H9 (cell line): ENCODE results near the gene ATP6V1B1. TPM values are rescaled to one million over a fixed set of nuclear protein-coding genes. Genes with fewer than 3 reads are reported as not detected.

ENCODE experiments used
- DNase-seq: peaks from one replicate; pipeline ENCODE4 v3.0.0-alpha.2; 2017
- H2AFZ ChIP-seq: one replicate; pipeline ENCODE4 v1.6.1; 2013; ENCODE audit warnings: mild to moderate bottlenecking, low read length, control low read depth, moderate library complexity
- H2AK5ac ChIP-seq: 2 replicates; pipeline ENCODE4 v1.6.1; 2013; ENCODE audit warnings: low read length, control low read depth, mixed read lengths; ENCODE audit not compliant: insufficient read length
- H2BK120ac ChIP-seq: one replicate; pipeline ENCODE4 v1.6.1; 2013; ENCODE audit warnings: low read depth, mild to moderate bottlenecking, low read length, control low read depth, inconsistent platforms; ENCODE audit not compliant: poor library complexity, severe bottlenecking
- H2BK12ac ChIP-seq: 2 replicates; pipeline ENCODE4 v1.6.1; 2013; ENCODE audit warnings: low read length, control low read depth, mixed read lengths, low read depth; ENCODE audit not compliant: insufficient read length
- H2BK15ac ChIP-seq: 2 replicates; pipeline ENCODE4 v1.6.1; 2013; ENCODE audit warnings: low read depth, low read length, control low read depth
- H2BK20ac ChIP-seq: one replicate; pipeline ENCODE4 v1.6.1; 2013; ENCODE audit warnings: low read depth, mild to moderate bottlenecking, low read length, control low read depth, inconsistent platforms; ENCODE audit not compliant: poor library complexity, severe bottlenecking
- H2BK5ac ChIP-seq: 2 replicates; pipeline ENCODE4 v1.6.1; 2013; ENCODE audit warnings: low read length, control low read depth, mixed read lengths; ENCODE audit not compliant: insufficient read length
- H3K14ac ChIP-seq: 2 replicates; pipeline ENCODE4 v1.6.1; 2013; ENCODE audit warnings: low read length, control low read depth; ENCODE audit not compliant: insufficient read depth
- H3K18ac ChIP-seq: 2 replicates; pipeline ENCODE4 v1.6.1; 2013; ENCODE audit warnings: low read depth, mild to moderate bottlenecking, mixed read lengths, low read length, control low read depth; ENCODE audit not compliant: insufficient read length
- H3K23ac ChIP-seq: 2 replicates; pipeline ENCODE4 v1.6.1; 2013; ENCODE audit warnings: low read length, control low read depth, mixed read lengths, low read depth; ENCODE audit not compliant: insufficient read length
- H3K23me2 ChIP-seq: 2 replicates; pipeline ENCODE4 v1.6.1; 2013; ENCODE audit warnings: low read depth, mild to moderate bottlenecking, mixed read lengths, low read length, control low read depth; ENCODE audit not compliant: insufficient read length, poor library complexity, severe bottlenecking
- H3K27ac ChIP-seq: 2 replicates; pipeline ENCODE4 v1.5.1; 2013; ENCODE audit warnings: low read length, control low read depth, mixed read lengths, low read depth; ENCODE audit not compliant: insufficient read length
- H3K27me3 ChIP-seq: 2 replicates; pipeline ENCODE4 v1.6.1; 2013; ENCODE audit warnings: low read length, control low read depth, inconsistent platforms; ENCODE audit not compliant: insufficient read depth
- H3K4ac ChIP-seq: 2 replicates; pipeline ENCODE4 v1.6.1; 2013; ENCODE audit warnings: low read depth, mild to moderate bottlenecking, control low read depth, inconsistent platforms, low read length, moderate library complexity
- H3K4me1 ChIP-seq: 2 replicates; pipeline ENCODE4 v1.6.1; 2013; ENCODE audit warnings: low read length, control low read depth, inconsistent platforms; ENCODE audit not compliant: insufficient read depth
- H3K4me2 ChIP-seq: 2 replicates; pipeline ENCODE4 v1.6.1; 2013; ENCODE audit warnings: low read length, control low read depth, mixed read lengths; ENCODE audit not compliant: insufficient read length, insufficient read depth
- H3K56ac ChIP-seq: 2 replicates; pipeline ENCODE4 v1.6.1; 2013; ENCODE audit warnings: low read depth, mild to moderate bottlenecking, mixed read lengths, low read length, control low read depth; ENCODE audit not compliant: insufficient read length
- H3K79me1 ChIP-seq: 2 replicates; pipeline ENCODE4 v1.6.1; 2013; ENCODE audit warnings: low read depth, mild to moderate bottlenecking, moderate library complexity, low read length, control low read depth, inconsistent platforms; ENCODE audit not compliant: insufficient read depth, poor library complexity, severe bottlenecking
- H3K79me2 ChIP-seq: 2 replicates; pipeline ENCODE4 v1.6.1; 2013; ENCODE audit warnings: low read length, control low read depth, inconsistent platforms; ENCODE audit not compliant: insufficient read depth
- H3K9ac ChIP-seq: 2 replicates; pipeline ENCODE4 v1.6.1; 2013; ENCODE audit warnings: low read length, control low read depth, mixed read lengths; ENCODE audit not compliant: insufficient read length; ENCODE audit errors: extremely low read depth
- H3K9me3 ChIP-seq: one replicate; pipeline ENCODE4 v1.6.1; 2013; ENCODE audit warnings: low read depth, low read length, inconsistent platforms; ENCODE audit not compliant: control insufficient read depth
- H3T11ph ChIP-seq: one replicate; pipeline ENCODE4 v1.6.1; 2013; ENCODE audit warnings: mild to moderate bottlenecking, low read length, control low read depth, inconsistent platforms
- H4K20me1 ChIP-seq: one replicate; pipeline ENCODE4 v1.6.1; 2013; ENCODE audit not compliant: control insufficient read depth, insufficient read length, insufficient read depth
- H4K5ac ChIP-seq: 2 replicates; pipeline ENCODE4 v1.6.1; 2013; ENCODE audit warnings: low read depth, mild to moderate bottlenecking, mixed read lengths, low read length, control low read depth; ENCODE audit not compliant: insufficient read length
- H4K8ac ChIP-seq: replicated peaks from 2 replicates; pipeline ENCODE4 v1.6.1; 2013; ENCODE audit warnings: low read length, control low read depth, mixed read lengths, low read depth; ENCODE audit not compliant: insufficient read length
- H4K91ac ChIP-seq: 2 replicates; pipeline ENCODE4 v1.6.1; 2013; ENCODE audit warnings: low read depth, mild to moderate bottlenecking, moderate library complexity, mixed read lengths, low read length, control low read depth; ENCODE audit not compliant: insufficient read length
- H3K27ac Mint-ChIP-seq, 3 experiments: 2 replicates in 2 of 3; 3 replicates in 1 of 3; pipeline ENCODE4 v1.8.0; 2020 to 2021; ENCODE audit warnings: mixed read lengths in 3 of 3, mild to moderate bottlenecking in 1 of 3, moderate library complexity in 1 of 3
- H3K27me3 Mint-ChIP-seq: 2 replicates; pipeline ENCODE4 v1.8.0; 2021; ENCODE audit warnings: low read depth, mild to moderate bottlenecking, moderate library complexity, mixed read lengths
- H3K36me3 Mint-ChIP-seq, 3 experiments: 2 replicates in 2 of 3; 3 replicates in 1 of 3; pipeline ENCODE4 v1.8.0; 2020 to 2021; ENCODE audit warnings: low read depth in 3 of 3, mixed read lengths in 3 of 3; ENCODE audit not compliant: insufficient read depth in 1 of 3
- H3K4me1 Mint-ChIP-seq, 2 experiments: 2 replicates each; pipeline ENCODE4 v1.8.0; 2020; ENCODE audit warnings: mixed read lengths in 2 of 2
- H3K4me3 Mint-ChIP-seq, 2 experiments: 2 replicates in 1 of 2; 3 replicates in 1 of 2; pipeline ENCODE4 v1.8.0; 2020 to 2021; ENCODE audit warnings: mild to moderate bottlenecking in 2 of 2, mixed read lengths in 2 of 2, moderate library complexity in 1 of 2
- H3K9me3 Mint-ChIP-seq, 2 experiments: 2 replicates in 1 of 2; 3 replicates in 1 of 2; pipeline ENCODE4 v1.8.0; 2020; ENCODE audit warnings: mild to moderate bottlenecking in 2 of 2, mixed read lengths in 2 of 2, moderate library complexity in 1 of 2
- CTCF ChIP-seq: fragments of 200-600 bp; sonication (generic); conservative IDR thresholded peaks from 3 replicates; pipeline ENCODE4 v1.8.0; 2021; ENCODE audit warnings: antibody characterized with exemption, mild to moderate bottlenecking
- WGBS: extraction: QIAGEN DNeasy Blood & Tissue Kit; methylation state at CpG from one replicate; pipeline ENCODE4 v1.1.7; 2013; ENCODE audit warnings: missing lambda C conversion rate, low lambda C conversion rate, mixed read lengths; ENCODE audit not compliant: insufficient read length; ENCODE audit errors: extremely low coverage; 5-methylcytosine and 5-hydroxymethylcytosine counted together
- total RNA-seq: library from RNA; stranded (reverse); gene quantifications from 2 replicates; pipeline ENCODE4 v1.2.1, GENCODE V29; 2021

Gene ATP6V1B1
- total RNA-seq, 1 experiment from 2014 or later = not detected

DNA sequence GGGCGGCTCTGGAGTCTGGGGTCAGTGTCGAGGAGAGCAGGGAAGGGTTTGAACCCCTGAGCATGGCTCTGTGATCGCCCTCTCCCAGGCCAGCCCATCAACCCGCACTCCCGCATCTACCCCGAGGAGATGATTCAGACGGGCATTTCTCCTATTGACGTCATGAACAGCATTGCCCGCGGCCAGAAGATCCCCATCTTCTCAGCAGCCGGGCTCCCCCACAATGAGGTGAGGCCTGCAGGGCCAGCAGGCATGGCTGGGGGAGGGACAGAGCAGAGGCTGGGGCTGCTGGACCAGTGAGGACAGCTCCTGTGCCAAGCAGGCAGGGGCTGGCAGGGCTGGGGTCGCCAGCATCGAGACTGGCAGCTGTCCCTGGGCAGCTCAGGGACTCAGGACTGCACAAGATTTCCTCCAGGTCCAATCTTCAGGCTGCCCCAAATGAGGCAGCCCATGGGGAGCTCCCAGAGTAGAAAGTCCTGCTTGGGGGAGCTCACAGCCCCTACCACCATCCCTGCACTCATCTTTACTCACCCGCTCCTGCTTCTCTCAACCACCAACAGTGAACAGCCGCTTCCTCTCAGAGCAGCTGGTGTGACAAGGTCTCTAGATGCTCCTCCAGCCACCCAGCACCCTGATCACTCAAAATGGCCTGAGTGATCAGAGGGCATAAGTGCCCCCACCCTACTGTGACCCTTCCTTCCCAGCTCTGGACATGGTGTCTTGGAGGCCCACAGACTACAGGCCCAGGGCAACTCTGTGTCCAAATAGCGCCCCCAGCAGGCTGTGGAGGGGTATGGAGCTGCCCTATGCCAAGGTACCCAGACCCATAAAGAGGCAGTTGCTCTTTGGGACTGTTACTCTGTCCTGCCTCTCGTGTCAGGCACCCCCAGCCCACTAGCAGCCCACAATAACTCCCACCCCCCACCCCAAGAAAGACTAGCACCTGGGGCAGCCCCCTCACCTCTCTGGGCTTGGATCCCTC is 24.4 kb downstream of the ATP6V1B1 start:
- Histone ChIP-seq H3K79me1 (no peaks in the 10 kb centered on the region), H3K23ac (no peak overlapping the region), H4K5ac (no peak overlapping the region), H2BK120ac (no peak overlapping the region), H3K4ac (no peak overlapping the region), H2BK5ac (no peak overlapping the region), H4K20me1 (peaks cover 3% of the 10 kb centered on the region), H2BK12ac (no peak overlapping the region), H3K27ac (no peak overlapping the region), H2BK15ac (no peak overlapping the region), H3K9ac (no peak overlapping the region), H3K4me1 (no peaks in the 10 kb centered on the region), H3K27me3 (peaks cover 12% of the 10 kb centered on the region; the same call in 1 of the 2 replicates), H3K9me3 (no peaks in the 10 kb centered on the region), H3K4me2 (no peak overlapping the region), H2AK5ac (no peak overlapping the region), H3K56ac (no peak overlapping the region), H3T11ph (no peak overlapping the region), H2BK20ac (no peak overlapping the region), H2AFZ (no peak overlapping the region), H3K79me2 (no peaks in the 10 kb centered on the region), H3K18ac (no peak overlapping the region), H4K8ac (no peak overlapping the region), H4K91ac (no peak overlapping the region), H3K23me2 (peaks cover 6% of the 10 kb centered on the region), H3K14ac (no peak overlapping the region; the same call in 1 of the 2 replicates)
- H3K27me3 Mint-ChIP-seq = peaks cover 78% of the 10 kb centered on the region
- peak; percentile 66 for TF ChIP-seq CTCF
- H3K4me1 Mint-ChIP-seq = peaks cover 3 to 5% of the 10 kb centered on the region in 2 experiments
- no peaks in the 10 kb centered on the region; a peak in 1 of 5 replicates for H3K9me3 Mint-ChIP-seq
- no peaks in the 10 kb centered on the region for H3K36me3 Mint-ChIP-seq
- H3K27ac Mint-ChIP-seq = peak overlapping the region in 1 of 3 experiments; percentile 13; a peak in 1 of 7 replicates
- DNase-seq = peak; percentile 61
- no peak overlapping the region for H3K4me3 Mint-ChIP-seq
- WGBS = no CpG with 5 or more reads among the region's 17 CpGs
